Activated CD4-positive, CD25-positive, alpha-beta regulatory T cell treated with anti-CD3 and anti-CD28 coated beads, Interleukin-2, amount 50 U/mL, for 16 hours (primary cell): ENCODE measurements around the gene CSPG5.
A peak's percentile ranks its signal among the peaks of the same experiment; 100 is the strongest.

Source experiments
- DNase-seq: peaks from one replicate; pipeline ENCODE4 v3.0.0-alpha.2; 2020; ENCODE audit warnings: low read depth, low spot score

The CSPG5 gene

GRCh38 chr3:47540281-47540680 lies 38.4 kb downstream of the CSPG5 start:
- no peak for DNase-seq

- no peak for DNase-seq
Observed at GRCh38 chr3:47536967-47537366, 41.7 kb downstream of the CSPG5 start.

DNA sequence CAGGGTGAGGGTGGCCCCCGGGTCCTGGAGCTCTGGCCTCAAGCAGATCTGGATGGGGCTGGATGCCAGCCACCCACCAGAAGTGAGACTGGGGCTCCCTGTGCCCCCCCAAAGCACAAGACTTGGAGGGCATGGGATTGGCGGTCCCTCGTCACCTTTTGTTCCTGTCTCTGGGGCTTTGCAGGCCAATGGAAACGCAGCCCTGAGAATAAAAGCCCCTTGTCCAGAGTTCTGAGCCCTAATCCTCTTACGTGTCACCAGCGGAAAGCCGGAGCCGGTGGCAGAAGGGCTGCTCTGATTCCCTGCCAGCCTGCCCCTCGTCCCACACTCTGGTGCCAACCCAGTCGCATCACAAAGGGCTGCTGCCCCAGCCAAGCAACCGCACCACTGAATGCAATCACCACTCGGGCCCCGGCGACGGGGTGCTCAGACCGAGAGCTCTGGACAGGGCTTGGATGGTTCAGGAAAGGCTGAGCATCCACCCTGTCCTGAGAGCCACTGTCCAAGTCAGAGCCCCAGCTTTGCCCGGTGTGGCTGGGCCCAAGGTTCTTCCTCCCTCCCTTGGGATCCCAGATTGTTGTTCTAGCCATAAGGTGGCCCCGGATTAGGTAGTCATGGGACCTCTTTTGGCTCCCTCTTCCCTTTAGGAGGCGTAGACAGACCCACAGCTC lies 42.3 kb downstream of the CSPG5 start:
- DNase-seq = no peak

DNA sequence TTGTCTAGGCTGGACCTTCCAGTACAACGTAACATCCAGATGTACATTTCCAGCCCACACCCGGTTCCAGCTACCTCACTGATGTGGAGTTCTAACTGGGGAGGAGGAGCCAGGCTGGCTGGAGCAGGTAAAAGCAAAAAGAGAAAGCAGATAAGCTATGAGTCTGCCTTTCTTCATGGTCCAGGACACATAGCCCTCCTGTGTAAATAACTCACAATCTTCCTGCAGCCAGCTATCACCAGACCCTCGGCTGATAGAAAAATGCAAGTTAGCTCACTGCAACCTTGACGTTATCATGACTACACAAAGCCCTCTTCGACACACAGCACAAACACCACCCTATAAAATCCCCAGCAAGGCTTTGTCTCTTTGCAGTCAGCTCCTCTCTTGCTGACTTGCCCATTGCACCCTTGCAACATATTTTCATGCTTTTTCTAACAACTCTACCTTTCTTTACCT lies 44.6 kb downstream of the CSPG5 start:
- DNase-seq = no peak

DNA sequence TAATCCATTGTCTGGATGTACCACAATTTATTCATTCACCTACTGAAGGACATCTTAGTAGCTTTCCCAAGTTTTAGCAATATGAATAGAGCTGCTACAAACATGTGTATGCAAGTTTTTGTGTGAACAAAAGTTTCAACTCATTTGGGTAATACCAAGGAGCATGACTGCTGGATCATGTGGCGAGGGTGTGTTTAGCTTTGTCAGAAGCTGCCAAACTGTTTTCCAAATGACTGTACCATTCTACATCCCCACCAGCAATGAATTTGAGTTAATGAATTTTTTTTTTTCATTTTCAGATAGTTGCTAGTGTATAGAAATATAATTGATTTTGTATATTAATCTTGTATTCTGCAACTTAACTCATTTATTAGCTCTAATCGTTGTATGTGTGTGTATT lies 45.2 kb downstream of the CSPG5 start:
- no peak for DNase-seq

DNA sequence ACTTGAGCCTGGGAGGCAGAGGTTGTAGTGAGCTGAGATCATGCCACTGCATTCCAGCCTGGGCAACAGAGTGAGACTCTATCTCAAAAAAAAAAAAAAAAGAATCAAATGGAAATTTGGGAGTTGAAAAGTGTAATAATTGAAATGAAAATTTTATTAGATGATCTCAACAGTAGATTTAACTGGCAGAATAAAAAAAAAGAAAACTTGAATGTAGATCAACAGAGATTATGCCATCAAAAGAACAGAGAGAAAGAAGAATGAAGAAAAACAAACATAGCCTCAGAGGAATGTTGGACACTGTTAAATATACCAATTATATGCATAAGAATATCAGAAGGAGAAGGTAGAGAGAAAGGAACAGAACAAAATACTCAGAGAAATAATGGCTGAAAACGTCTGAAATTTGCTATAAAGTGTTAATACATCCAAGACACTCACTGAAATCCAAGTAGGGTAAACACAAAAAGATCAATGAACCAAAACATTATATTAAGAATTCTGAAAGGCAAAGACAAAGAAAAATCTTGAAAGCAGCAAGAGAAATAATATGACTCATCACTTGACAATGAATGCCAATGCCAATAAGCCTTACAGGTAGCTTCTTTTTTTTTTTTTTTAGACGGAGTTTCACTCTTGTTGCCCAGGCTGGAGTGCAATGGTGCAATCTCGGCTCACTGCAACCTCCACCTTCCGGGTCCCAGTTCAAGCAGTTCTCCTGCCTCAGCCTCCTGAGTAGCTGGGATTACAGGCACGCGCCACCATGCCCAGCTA lies 50.5 kb downstream of the CSPG5 start:
- no peak for DNase-seq

DNA sequence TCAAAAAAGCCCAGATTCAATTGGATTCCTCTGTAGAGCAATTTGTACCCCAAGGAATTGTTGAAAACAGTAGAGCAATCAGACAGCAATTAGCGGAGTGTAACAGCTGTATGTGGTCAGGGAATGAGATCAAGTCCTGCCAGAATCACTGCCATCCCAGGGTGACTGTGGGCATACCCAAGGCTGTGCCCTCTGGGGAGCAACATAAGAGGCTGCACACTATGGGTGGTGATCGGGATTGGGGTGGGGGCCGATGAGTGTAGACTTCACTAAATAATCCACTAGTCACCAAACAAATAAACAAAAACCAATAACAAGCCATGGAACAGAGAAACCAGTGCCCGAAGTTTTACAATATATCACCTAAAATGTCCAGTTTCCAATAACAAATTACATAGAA lies 53.0 kb downstream of the CSPG5 start:
- DNase-seq = no peak

- no peak for DNase-seq
Observed at GRCh38 chr3:47523310-47524073, 55.2 kb downstream of the CSPG5 start.

DNA sequence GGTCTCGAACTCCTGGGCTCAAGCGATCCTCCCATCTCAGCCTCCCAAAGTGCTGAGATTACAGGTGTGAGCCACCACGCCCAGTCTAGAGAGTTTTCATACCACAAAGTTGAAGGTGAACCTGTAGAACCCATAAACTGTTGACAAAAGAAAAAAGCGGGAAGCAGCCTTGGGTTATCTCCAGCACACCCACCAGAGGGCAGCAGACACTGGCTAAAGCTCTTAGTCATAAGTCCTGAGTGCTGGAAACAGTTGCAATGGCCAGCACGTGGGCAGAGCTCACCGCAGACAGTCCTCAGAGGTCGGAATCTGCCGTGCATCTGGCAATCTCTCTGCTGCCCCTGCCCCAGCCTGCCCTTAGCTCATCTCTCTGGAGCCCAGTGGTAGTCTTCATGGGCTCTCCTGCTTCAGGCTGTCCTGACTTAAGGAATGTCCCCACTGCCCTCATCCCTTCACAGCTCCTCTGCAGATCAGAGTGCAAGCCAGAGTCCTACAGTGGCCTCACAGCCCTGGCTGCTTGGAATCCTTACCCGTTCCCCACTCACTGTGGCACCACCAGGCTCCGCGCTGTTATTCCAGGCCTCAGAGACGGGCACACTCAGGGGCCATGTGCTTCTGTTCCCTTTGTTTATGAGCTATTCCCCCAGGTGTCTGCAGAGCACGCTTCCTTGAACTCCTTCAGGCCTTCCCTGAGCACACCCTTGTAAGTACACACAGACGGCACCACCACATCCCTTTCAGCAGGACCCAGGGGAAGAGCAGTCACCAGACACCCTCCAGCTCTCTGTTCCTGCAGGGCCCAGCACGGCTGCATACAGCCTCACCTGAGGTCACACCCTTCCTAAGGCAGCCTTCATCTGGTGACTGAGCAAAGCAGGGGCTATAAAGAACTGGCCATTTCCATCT lies 56.3 kb downstream of the CSPG5 start:
- DNase-seq = peak; percentile 44

DNA sequence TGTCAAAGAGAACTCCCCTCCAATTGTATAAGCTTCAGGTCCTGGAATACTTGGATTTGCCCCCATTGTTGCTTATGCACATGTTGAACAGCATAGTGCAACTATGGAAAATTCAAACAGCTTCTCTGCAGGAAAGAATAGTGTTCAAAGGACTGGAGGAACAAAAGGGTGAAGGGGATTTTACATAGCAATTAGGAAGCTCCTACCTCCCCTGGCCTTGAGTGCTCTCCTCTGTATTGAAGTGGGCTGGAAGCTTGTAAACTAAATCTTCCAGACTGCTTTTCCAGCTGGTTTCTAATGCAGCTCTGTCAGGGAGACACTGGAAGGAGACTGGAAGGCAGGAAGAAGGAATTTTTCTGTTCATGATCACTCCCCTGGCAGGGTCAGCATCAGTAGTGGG lies 57.9 kb downstream of the CSPG5 start:
- DNase-seq = no peak

DNA sequence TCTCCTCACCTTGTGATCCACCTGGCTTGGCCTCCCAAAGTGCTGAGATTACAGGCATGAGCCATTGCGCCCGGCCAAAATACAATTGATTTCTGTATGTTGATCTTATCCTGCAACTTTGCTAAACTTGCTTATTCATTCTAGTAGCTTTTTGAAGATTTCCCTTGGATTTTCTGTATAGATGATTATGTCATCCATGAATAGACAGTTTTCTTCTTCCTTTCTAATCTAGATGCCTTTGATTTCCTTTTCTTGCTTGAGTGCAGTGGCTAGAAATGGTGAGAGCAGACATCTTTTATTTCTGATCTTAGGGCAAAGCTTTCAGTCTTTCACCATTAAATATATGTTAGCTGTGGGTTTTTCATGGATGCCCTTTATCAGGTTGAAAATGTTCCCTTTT lies 60.7 kb downstream of the CSPG5 start:
- DNase-seq = no peak

- DNase-seq = no peak
Observed at GRCh38 chr3:47515864-47516319, 62.8 kb downstream of the CSPG5 start.

GRCh38 chr3:47515100-47515499 lies 63.6 kb downstream of the CSPG5 start:
- DNase-seq = no peak

DNA sequence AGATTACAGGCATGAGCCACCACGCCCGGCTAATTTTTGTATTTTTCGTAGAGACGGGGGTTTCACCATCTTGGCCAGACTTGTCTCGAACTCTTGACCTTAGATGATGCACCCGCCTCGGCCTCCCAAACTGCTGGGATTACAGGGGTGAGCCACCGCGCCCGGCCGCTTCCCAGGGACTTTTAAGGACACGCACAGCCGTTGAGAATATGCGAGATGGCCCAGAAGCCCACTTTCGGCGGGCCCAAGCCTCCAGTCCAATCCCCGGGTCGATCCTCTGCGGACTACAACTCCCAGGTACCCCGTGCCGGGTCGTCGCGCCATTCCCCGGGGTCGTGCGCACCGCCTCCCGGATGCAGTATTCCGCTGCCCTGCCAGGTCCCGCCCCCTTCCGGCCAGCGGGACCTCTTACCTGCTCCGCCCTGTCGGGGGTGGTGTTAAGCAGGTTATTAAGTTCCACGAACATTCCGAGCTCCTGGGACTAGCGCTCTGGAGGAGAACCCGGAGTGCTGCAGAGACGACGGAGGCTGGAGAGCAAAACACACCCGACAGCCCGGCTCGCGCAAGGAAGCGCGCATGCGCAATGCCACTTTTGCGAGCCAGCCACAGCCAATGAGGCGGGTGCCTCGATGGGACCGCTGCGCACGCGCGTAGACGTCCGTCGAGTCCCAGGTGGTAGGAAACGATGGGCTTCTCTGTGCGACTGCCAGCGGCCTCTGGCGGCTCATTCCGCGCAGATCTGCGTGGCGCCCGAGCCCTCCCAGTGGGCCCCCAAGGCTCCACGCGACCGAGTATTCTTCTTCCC lies 65.3 kb downstream of the CSPG5 start, which contains the start of gene ELP6:
Gene ELP6 (minus strand): TSS at position 588 of the 805 bp plus-strand sequence. CDS start 122 bp downstream, at position 466.
- DNase-seq = peak; percentile 95

DNA sequence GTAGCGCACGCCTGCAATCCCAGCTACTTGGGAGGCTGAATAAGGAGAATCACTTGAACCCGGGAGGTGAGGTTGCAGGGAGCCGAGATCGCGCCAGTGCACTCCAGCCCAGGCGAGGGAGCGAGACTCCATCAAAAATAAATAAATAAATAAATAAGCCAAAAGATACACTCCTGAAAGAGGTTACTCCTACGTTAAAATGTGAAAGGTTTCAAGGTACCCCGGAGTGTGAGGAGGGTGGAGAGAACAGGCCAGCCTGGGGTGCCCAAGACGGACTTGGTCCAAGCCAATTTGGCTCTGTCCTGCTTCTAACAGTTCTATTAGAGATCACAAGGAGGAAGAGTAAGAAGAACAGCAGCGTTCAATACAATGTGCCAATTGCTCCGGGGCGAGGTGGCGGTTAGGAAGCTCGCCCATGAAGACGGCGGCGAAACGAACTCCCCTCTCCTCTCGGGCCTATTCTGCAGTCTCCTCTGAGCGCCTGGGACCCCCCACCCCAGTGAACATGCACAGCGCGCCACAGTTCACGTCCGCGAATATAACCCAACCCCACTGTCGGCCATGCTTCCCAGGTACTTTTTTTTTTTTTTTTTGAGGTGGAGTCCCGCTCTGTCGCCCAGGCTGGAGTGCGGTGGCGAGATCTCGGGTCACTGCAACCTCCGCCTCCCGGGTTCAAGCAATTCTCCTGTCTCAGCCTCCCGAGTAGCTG lies 66.1 kb downstream of the CSPG5 start:
- DNase-seq = no peak
